Measurements from ENCODE around the gene ROMO1. TPM values are rescaled to one million over a fixed set of nuclear protein-coding genes. Genes with fewer than 3 reads are reported as not detected.

The ROMO1 gene
- total RNA-seq, 1 experiment from 2014 or later, result 173 TPM

DNA sequence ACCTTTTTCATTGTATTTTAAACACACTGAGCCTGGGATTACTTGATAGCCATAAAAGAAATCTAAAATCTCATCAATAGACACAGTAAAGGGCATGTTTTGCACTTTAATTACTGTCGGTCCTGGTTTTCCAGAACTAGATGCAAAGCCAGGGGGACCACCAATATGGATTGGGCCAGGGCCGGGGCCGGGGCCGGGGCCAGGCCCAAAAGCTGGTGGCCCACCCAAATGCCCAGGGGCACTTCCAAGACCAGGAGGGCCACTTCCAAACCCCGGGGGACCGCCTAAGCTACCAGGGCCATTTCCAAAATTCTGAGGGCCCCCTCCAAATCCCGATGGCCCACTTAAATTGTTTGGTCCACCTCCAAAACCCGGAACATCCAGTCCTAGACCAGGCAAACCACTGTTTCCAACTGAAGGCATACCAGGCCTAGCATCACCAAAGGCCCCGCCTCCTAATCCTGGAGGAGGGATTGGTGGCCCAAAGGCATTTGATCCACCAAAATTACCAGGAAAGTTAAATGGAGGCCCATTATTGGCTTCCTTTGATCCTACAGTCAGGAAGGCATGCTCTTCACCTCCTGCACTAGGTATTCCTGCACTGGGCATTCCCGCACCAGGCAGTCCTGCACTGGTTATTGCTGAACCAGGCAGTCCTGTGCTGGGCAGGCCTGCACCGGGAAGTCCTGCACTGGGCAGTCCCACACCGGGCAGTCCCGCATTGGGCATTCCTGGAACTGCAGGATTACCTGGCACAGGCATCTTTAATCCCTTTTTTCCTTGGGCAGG lies 46.4 kb upstream of the ROMO1 start:
- no peaks in the 10 kb centered on the region for H3K27me3 Mint-ChIP-seq (ENCODE audit: insufficient read depth, unreplicated experiment)
- H3K27ac Mint-ChIP-seq (ENCODE audit: low read depth, unreplicated experiment), result no peak overlapping the region
- CTCF ChIA-PET, result interaction anchor here (0.6 to 0.7 kb wide), 3 partner anchors 17 to 903 kb away, joined by 3 read pairs; no protein-coding TSS in a partner anchor
- no peak for DNase-seq (ENCODE audit: unreplicated experiment)
- peaks cover 7% of the 10 kb centered on the region for H3K4me1 Mint-ChIP-seq (ENCODE audit: insufficient read depth, unreplicated experiment)
- intact Hi-C loops (cut with micrococcal nuclease), result no loop called here
- POLR2A ChIA-PET, result interaction anchor here (0.9 to 6.0 kb wide), 4 partner anchors 8 to 34 kb away, joined by 3 to 54 read pairs (median 6); partner anchors contain the start of genes CPNE1 and RBM12
- peaks cover 35% of the 10 kb centered on the region for H3K36me3 Mint-ChIP-seq (ENCODE audit: insufficient read depth, unreplicated experiment)
- TF ChIP-seq, protein P1, sequence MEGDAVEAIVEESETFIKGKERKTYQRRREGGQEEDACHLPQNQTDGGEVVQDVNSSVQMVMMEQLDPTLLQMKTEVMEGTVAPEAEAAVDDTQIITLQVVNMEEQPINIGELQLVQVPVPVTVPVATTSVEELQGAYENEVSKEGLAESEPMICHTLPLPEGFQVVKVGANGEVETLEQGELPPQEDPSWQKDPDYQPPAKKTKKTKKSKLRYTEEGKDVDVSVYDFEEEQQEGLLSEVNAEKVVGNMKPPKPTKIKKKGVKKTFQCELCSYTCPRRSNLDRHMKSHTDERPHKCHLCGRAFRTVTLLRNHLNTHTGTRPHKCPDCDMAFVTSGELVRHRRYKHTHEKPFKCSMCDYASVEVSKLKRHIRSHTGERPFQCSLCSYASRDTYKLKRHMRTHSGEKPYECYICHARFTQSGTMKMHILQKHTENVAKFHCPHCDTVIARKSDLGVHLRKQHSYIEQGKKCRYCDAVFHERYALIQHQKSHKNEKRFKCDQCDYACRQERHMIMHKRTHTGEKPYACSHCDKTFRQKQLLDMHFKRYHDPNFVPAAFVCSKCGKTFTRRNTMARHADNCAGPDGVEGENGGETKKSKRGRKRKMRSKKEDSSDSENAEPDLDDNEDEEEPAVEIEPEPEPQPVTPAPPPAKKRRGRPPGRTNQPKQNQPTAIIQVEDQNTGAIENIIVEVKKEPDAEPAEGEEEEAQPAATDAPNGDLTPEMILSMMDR (IDR thresholded peaks at IDR 0.05; ENCODE audit: unreplicated experiment), result no peak
- H3K9me3 Mint-ChIP-seq (ENCODE audit: unreplicated experiment), result no peaks in the 10 kb centered on the region
- no TSS peak for BruUV-seq (replicated peaks)
- no peak overlapping the region for H3K4me3 Mint-ChIP-seq (ENCODE audit: unreplicated experiment)

DNA sequence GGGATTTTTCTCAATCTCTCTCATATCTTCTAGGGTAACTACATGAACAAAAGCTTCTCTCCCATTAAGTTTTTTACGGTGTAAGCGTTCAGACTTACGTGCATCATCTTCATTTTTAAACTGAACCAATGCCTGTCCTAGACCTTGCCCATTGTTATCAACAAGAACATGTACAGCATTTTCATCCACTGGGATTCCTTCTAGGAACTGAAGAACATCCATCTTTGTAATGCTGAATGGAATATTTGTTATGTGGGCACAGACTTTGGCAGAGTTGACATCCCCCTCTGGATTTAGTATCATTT lies 45.8 kb upstream of the ROMO1 start:
- TF ChIP-seq, protein P1 (IDR thresholded peaks at IDR 0.05; ENCODE audit: unreplicated experiment), result no peak
- peaks cover 7% of the 10 kb centered on the region for H3K4me1 Mint-ChIP-seq (ENCODE audit: insufficient read depth, unreplicated experiment)
- H3K27ac Mint-ChIP-seq (ENCODE audit: low read depth, unreplicated experiment), result no peak overlapping the region
- ChIA-PET CTCF (interaction anchor here (0.7 kb wide), 1 partner anchor 86 kb away, joined by 5 read pairs; no protein-coding TSS in a partner anchor), POLR2A (interaction anchor here (0.9 to 6.0 kb wide), 2 partner anchors 11 to 19 kb away, joined by 3 to 54 read pairs; partner anchors contain the start of genes CPNE1 and RBM12)
- no peak for DNase-seq (ENCODE audit: unreplicated experiment)
- H3K4me3 Mint-ChIP-seq (ENCODE audit: unreplicated experiment), result no peak overlapping the region
- no peaks in the 10 kb centered on the region for H3K27me3 Mint-ChIP-seq (ENCODE audit: insufficient read depth, unreplicated experiment)
- no peaks in the 10 kb centered on the region for H3K9me3 Mint-ChIP-seq (ENCODE audit: unreplicated experiment)
- intact Hi-C loops (cut with micrococcal nuclease), result no loop called here
- no TSS peak for BruUV-seq (replicated peaks)
- H3K36me3 Mint-ChIP-seq (ENCODE audit: insufficient read depth, unreplicated experiment), result peaks cover 30% of the 10 kb centered on the region

DNA sequence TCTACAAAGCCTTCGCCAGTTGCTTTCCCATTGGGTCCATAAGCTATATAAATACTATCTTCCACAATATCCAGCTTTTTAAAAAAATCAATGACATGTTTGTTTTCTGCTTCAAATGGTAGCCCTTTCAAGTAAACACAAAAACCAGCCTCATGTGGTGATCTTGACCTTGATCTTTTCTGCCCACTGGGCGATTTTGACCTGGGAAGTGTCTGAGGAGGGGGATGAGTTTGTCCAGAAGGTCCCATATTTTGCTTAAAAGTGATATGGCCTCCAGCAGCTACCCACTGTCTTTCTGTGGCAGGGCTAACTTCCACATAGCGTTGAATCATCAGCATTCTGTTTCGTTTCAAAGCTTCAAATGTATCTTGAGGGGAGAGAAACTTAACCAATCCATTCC lies 45.3 kb upstream of the ROMO1 start:
- no peak overlapping the region for H3K4me3 Mint-ChIP-seq (ENCODE audit: unreplicated experiment)
- ChIA-PET CTCF (interaction anchor here (0.6 to 0.7 kb wide), 2 partner anchors 87 to 815 kb away, joined by 3 to 5 read pairs; no protein-coding TSS in a partner anchor), POLR2A (interaction anchor here (0.9 to 6.0 kb wide), 2 partner anchors 10 to 20 kb away, joined by 3 to 54 read pairs; partner anchors contain the start of genes CPNE1 and RBM12)
- no peak for DNase-seq (ENCODE audit: unreplicated experiment)
- H3K9me3 Mint-ChIP-seq (ENCODE audit: unreplicated experiment), result no peaks in the 10 kb centered on the region
- TF ChIP-seq, protein P1 (IDR thresholded peaks at IDR 0.05; ENCODE audit: unreplicated experiment), result no peak
- intact Hi-C loops (cut with micrococcal nuclease), result no loop called here
- BruUV-seq (replicated peaks), result TSS peak; percentile 9
- H3K36me3 Mint-ChIP-seq (ENCODE audit: insufficient read depth, unreplicated experiment), result peaks cover 26% of the 10 kb centered on the region
- peaks cover 7% of the 10 kb centered on the region for H3K4me1 Mint-ChIP-seq (ENCODE audit: insufficient read depth, unreplicated experiment)
- no peaks in the 10 kb centered on the region for H3K27me3 Mint-ChIP-seq (ENCODE audit: insufficient read depth, unreplicated experiment)
- no peak overlapping the region for H3K27ac Mint-ChIP-seq (ENCODE audit: low read depth, unreplicated experiment)

GRCh38 chr20:35654415-35654814 lies 44.8 kb upstream of the ROMO1 start:
- intact Hi-C loops (cut with micrococcal nuclease), result no loop called here
- H3K27me3 Mint-ChIP-seq (ENCODE audit: insufficient read depth, unreplicated experiment), result no peaks in the 10 kb centered on the region
- no peak overlapping the region for H3K4me3 Mint-ChIP-seq (ENCODE audit: unreplicated experiment)
- DNase-seq (ENCODE audit: unreplicated experiment), result no peak
- ChIA-PET CTCF (interaction anchor here (0.6 kb wide), 1 partner anchor 816 kb away, joined by 3 read pairs; no protein-coding TSS in a partner anchor), POLR2A (interaction anchor here (0.6 to 6.0 kb wide), 2 partner anchors 10 kb away, joined by 3 to 54 read pairs; partner anchors contain the start of genes CPNE1 and RBM12)
- H3K27ac Mint-ChIP-seq (ENCODE audit: low read depth, unreplicated experiment), result no peak overlapping the region
- BruUV-seq (replicated peaks), result no TSS peak
- H3K9me3 Mint-ChIP-seq (ENCODE audit: unreplicated experiment), result no peaks in the 10 kb centered on the region
- TF ChIP-seq, protein P1 (IDR thresholded peaks at IDR 0.05; ENCODE audit: unreplicated experiment), result no peak
- H3K4me1 Mint-ChIP-seq (ENCODE audit: insufficient read depth, unreplicated experiment), result peaks cover 7% of the 10 kb centered on the region
- H3K36me3 Mint-ChIP-seq (ENCODE audit: insufficient read depth, unreplicated experiment), result peaks cover 26% of the 10 kb centered on the region
